Amniotic epithelial cell (primary cell): ENCODE measurements around the gene INPP4B.
A peak's percentile ranks its signal among the peaks of the same experiment; 100 is the strongest.
"Not testable (repeated sequence)": the region's sequence is repeated elsewhere in the genome, so short reads cannot be mapped to it uniquely, and the experiment has no call there.

Experiments
- DNase-seq: peaks from one replicate; pipeline ENCODE4 v3.0.0-alpha.2; 2010; ENCODE audit warnings: low read depth

Gene INPP4B

GRCh38 chr4:142544039-142544438, 302.1 kb downstream of the INPP4B start:
- DNase-seq: no peak

GRCh38 chr4:142540483-142540804, 305.7 kb downstream of the INPP4B start:
- DNase-seq: no peak

GRCh38 chr4:142539796-142540482, 306.2 kb downstream of the INPP4B start:
- no peak for DNase-seq

GRCh38 chr4:142535009-142535408, 311.1 kb downstream of the INPP4B start:
- DNase-seq: no peak

- DNase-seq: no peak
Measured at GRCh38 chr4:142532054-142532453, 314.0 kb downstream of the INPP4B start.

GRCh38 chr4:142530728-142531127, 315.4 kb downstream of the INPP4B start:
- no peak for DNase-seq

- DNase-seq: peak; percentile 4
Measured at GRCh38 chr4:142528433-142528832, 317.7 kb downstream of the INPP4B start.

GRCh38 chr4:142523111-142523510, 323.0 kb downstream of the INPP4B start:
- no peak for DNase-seq

GRCh38 chr4:142519342-142519741, 326.8 kb downstream of the INPP4B start:
- peak; percentile 10 for DNase-seq

- peak; percentile 75 for DNase-seq
Measured at GRCh38 chr4:142516686-142517526, 329.2 kb downstream of the INPP4B start.

GRCh38 chr4:142512161-142512560, 333.9 kb downstream of the INPP4B start:
- no peak for DNase-seq

GRCh38 chr4:142509881-142510280, 336.2 kb downstream of the INPP4B start:
- DNase-seq: no peak

GRCh38 chr4:142509381-142509780, 336.7 kb downstream of the INPP4B start:
- DNase-seq: not testable (repeated sequence)

- DNase-seq: peak; percentile 7
Measured at GRCh38 chr4:142500966-142501365, 345.1 kb downstream of the INPP4B start.

GRCh38 chr4:142497606-142498005, 348.5 kb downstream of the INPP4B start:
- DNase-seq: no peak

GRCh38 chr4:142493255-142494110, 352.6 kb downstream of the INPP4B start:
- peak; percentile 30 for DNase-seq

- DNase-seq: no peak
Measured at GRCh38 chr4:142485452-142485851, 360.6 kb downstream of the INPP4B start.

- DNase-seq: peak; percentile 3
Measured at GRCh38 chr4:142480244-142480643, 365.9 kb downstream of the INPP4B start.

- DNase-seq: peak; percentile 56
Measured at GRCh38 chr4:142475663-142476062, 370.4 kb downstream of the INPP4B start.

- DNase-seq: peak; percentile 2
Measured at GRCh38 chr4:142474398-142475087, 371.6 kb downstream of the INPP4B start.

- no peak for DNase-seq
Measured at GRCh38 chr4:142473960-142474338, 372.2 kb downstream of the INPP4B start.
